ENCODE data around the gene EEPD1.
"Not testable (repeated sequence)": the region's sequence is repeated elsewhere in the genome, so short reads cannot be mapped to it uniquely, and the experiment has no call there.

Gene EEPD1

DNA sequence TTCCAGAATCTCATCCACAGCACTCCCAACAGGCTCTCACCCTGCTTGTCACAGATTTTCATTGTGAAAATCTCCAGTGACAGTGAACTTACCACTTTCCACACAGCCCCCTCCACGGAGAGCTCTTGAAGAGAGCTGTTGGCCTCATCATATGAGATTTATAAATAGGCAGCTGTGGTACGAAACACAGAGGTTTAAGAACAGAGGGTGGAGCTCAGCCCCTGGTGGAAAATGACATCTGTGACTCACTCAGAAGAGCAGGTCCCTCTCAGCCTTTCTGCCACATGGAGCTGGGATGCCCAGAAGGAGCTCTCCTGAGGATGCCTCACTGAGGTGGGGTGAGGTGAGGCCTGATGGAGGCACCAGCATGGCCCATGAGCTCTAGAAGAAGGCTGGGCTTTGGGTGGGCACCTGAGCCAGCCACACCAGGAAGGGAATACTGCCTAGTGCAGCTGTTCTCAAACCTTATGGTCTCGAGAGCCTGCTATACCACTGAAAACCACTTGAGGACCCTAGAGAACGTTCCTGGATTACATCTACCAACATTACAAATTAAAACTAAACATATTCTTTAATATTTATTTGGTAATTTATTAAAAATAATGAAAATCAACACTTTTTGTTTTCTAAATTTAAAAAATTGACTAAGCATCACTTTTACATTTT, 25.8 kb upstream of the EEPD1 start:
- in situ Hi-C loops (cut with MboI; ENCODE audit: low pct_unique_long_range_greater_than_20kb, low sequenced_read_pairs): no loop called here
- no peak for DNase-seq

- DNase-seq: peak; percentile 24
- in situ Hi-C loops (cut with MboI; ENCODE audit: low pct_unique_long_range_greater_than_20kb, low sequenced_read_pairs): no loop called here
Measured at GRCh38 chr7:36128448-36129047, 24.5 kb upstream of the EEPD1 start.

DNA sequence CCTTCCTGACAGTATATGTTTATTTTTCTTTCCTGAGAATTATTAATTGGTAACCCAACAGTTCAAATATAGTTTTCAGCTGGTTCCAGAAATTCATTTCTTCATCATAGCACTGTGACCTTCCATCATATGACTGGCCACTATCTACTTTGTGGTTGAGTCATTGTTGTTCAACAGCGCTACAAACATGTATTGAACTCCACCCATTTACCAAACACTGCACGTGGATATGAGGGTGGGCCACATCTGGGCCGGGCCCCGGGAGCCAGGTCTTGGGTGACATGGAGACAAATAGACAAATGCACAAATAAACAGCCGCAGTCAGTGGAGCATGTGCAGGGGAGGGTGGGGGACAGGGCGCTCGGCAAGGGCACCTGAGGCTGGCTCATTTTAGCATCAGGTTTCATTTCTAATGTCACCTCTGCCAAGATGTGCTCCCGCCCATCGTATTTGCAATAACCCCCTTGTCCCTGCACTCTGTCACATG, 24.0 kb upstream of the EEPD1 start:
- in situ Hi-C loops (cut with MboI; ENCODE audit: low pct_unique_long_range_greater_than_20kb, low sequenced_read_pairs): no loop called here
- DNase-seq: no peak

- DNase-seq: no peak
- in situ Hi-C loops (cut with MboI; ENCODE audit: low pct_unique_long_range_greater_than_20kb, low sequenced_read_pairs): no loop called here
Measured at GRCh38 chr7:36130236-36130945, 22.7 kb upstream of the EEPD1 start.

GRCh38 chr7:36131026-36131425, 22.0 kb upstream of the EEPD1 start:
- in situ Hi-C loops (cut with MboI; ENCODE audit: low pct_unique_long_range_greater_than_20kb, low sequenced_read_pairs): no loop called here
- DNase-seq: no peak

- in situ Hi-C loops (cut with MboI; ENCODE audit: low pct_unique_long_range_greater_than_20kb, low sequenced_read_pairs): no loop called here
- DNase-seq: no peak
Measured at GRCh38 chr7:36131499-36131898, 21.6 kb upstream of the EEPD1 start.

DNA sequence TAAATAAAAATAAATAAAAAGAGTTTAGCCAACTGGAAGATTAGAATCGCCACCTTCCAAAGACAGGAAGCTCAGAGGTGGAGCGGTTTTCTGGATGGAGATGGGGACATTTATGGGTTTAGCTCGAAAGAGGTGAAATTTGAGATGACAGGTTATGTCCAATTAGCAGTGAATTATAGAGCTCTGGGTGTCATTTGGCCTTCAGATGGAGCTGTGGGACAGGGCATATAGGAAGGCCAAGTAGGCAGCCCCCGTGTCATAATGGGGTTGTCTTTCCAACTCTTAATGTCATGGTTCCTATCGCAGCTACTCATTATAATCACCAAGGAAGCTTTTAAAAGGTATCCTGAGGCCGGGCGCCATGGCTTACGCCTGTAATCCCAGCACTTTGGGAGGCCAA, 21.0 kb upstream of the EEPD1 start:
- no peak for DNase-seq
- in situ Hi-C loops (cut with MboI; ENCODE audit: low pct_unique_long_range_greater_than_20kb, low sequenced_read_pairs): no loop called here

GRCh38 chr7:36135700-36136099, 17.4 kb upstream of the EEPD1 start:
- in situ Hi-C loops (cut with MboI; ENCODE audit: low pct_unique_long_range_greater_than_20kb, low sequenced_read_pairs): no loop called here
- no peak for DNase-seq

DNA sequence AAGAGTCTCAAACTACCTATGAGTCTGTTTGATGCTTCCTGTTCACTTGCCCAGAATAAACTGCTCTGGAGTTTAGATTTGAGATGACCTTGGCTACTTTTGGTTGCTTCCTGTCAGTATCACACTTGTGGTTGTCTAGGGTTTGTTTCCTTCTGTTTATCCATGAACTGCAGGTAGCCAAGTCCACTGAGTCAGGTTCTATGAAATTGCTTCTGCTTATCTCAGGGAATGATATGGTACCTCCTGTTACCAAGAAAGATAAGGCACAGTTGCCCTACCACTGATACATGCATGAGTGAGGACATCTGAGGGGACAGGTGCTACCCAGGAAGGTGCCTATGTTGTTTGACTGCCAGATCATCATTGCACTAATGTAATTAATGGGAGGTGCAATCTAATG, 15.8 kb upstream of the EEPD1 start:
- DNase-seq: no peak
- in situ Hi-C loops (cut with MboI; ENCODE audit: low pct_unique_long_range_greater_than_20kb, low sequenced_read_pairs): no loop called here

GRCh38 chr7:36137754-36138153, 15.3 kb upstream of the EEPD1 start:
- in situ Hi-C loops (cut with MboI; ENCODE audit: low pct_unique_long_range_greater_than_20kb, low sequenced_read_pairs): no loop called here
- DNase-seq: no peak

GRCh38 chr7:36138209-36138608, 14.8 kb upstream of the EEPD1 start:
- no peak for DNase-seq
- in situ Hi-C loops (cut with MboI; ENCODE audit: low pct_unique_long_range_greater_than_20kb, low sequenced_read_pairs): no loop called here

GRCh38 chr7:36141351-36141750, 11.7 kb upstream of the EEPD1 start:
- no peak for DNase-seq
- in situ Hi-C loops (cut with MboI; ENCODE audit: low pct_unique_long_range_greater_than_20kb, low sequenced_read_pairs): no loop called here

DNA sequence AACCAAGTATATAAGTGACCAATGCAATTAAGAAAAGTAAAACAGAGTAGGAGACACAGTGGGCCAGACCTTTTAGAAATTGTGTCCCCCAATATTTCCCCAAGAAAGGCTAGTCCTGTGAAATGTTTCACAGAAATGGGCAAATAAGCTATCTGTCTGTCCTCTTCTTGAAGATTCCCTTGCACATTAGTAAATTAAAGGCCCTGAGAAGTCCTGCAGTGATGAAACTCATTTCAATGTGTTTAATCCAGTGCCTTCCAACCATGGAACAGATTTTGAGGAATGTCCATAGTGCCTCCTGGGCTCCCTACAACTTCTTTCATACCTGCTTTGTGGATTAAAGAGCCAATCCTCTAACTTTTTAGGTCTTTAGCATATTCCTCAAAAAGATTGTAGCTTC, 11.2 kb upstream of the EEPD1 start:
- DNase-seq: no peak
- in situ Hi-C loops (cut with MboI; ENCODE audit: low pct_unique_long_range_greater_than_20kb, low sequenced_read_pairs): no loop called here

GRCh38 chr7:36144189-36144588, 8.9 kb upstream of the EEPD1 start:
- in situ Hi-C loops (cut with MboI; ENCODE audit: low pct_unique_long_range_greater_than_20kb, low sequenced_read_pairs): no loop called here
- no peak for DNase-seq

- in situ Hi-C loops (cut with MboI; ENCODE audit: low pct_unique_long_range_greater_than_20kb, low sequenced_read_pairs): no loop called here
- DNase-seq: no peak
Measured at GRCh38 chr7:36145686-36146085, 7.4 kb upstream of the EEPD1 start.

DNA sequence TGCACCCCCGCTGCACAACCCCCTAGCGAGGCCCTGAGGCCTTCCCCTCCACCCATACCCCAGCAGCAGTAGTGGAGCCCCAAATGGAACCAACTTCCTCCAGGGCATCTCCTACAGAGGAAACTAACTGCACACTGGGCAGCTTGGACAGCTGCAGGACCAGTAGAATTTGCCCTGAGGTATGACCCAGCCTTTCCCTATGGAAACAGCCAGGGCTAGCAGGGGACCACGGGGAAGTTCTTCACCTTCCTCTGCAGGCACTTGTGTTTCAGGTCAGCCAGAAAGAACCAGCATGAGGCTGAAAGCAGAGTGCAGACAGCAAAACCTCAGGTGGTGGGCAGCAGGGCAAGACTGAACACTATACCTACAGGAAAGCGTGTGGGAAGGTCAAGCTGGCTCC, 5.7 kb upstream of the EEPD1 start:
- in situ Hi-C loops (cut with MboI; ENCODE audit: low pct_unique_long_range_greater_than_20kb, low sequenced_read_pairs): no loop called here
- no peak for DNase-seq

- in situ Hi-C loops (cut with MboI; ENCODE audit: low pct_unique_long_range_greater_than_20kb, low sequenced_read_pairs): no loop called here
- DNase-seq: peak; percentile 42
Measured at GRCh38 chr7:36148422-36149065, 4.5 kb upstream of the EEPD1 start.

GRCh38 chr7:36149240-36149639, 3.8 kb upstream of the EEPD1 start:
- in situ Hi-C loops (cut with MboI; ENCODE audit: low pct_unique_long_range_greater_than_20kb, low sequenced_read_pairs); DNase-seq: not testable (repeated sequence)

GRCh38 chr7:36149694-36150452, 3.2 kb upstream of the EEPD1 start:
- DNase-seq: no peak
- in situ Hi-C loops (cut with MboI; ENCODE audit: low pct_unique_long_range_greater_than_20kb, low sequenced_read_pairs): no loop called here
